Loucy (cell line): Measurements from ENCODE around the gene RHOB.

Source experiments
- H2AFZ ChIP-seq: fragments of 200-600 bp; sonication (generic); 2 replicates; pipeline ENCODE4 v1.6.0; 2016; ENCODE audit warnings: antibody characterized with exemption, mild to moderate bottlenecking, low read length, moderate library complexity
- H3F3A ChIP-seq: fragments of 200-600 bp; 2 replicates; pipeline ENCODE4 v1.6.0; 2016; ENCODE audit warnings: antibody characterized with exemption, low read depth, mild to moderate bottlenecking
- H3K27me3 ChIP-seq: fragments of 200-600 bp; sonication (generic); 2 replicates; pipeline ENCODE4 v1.6.1; 2014; ENCODE audit warnings: low read length, mild to moderate bottlenecking; ENCODE audit not compliant: insufficient read depth, poor library complexity, severe bottlenecking
- H3K36me3 ChIP-seq: fragments of 200-600 bp; sonication (generic); 2 replicates; pipeline ENCODE4 v1.6.1; 2016; ENCODE audit warnings: low read length; ENCODE audit not compliant: insufficient read depth
- H3K4me1 ChIP-seq: fragments of 200-600 bp; sonication (generic); 2 replicates; pipeline ENCODE4 v1.5.1; 2014; ENCODE audit warnings: low read length, mild to moderate bottlenecking; ENCODE audit not compliant: insufficient read depth, poor library complexity, severe bottlenecking
- H3K4me2 ChIP-seq: fragments of 200-600 bp; sonication (generic); 2 replicates; pipeline ENCODE4 v1.6.0; 2014; ENCODE audit warnings: antibody characterized with exemption, low read length, low read depth, mild to moderate bottlenecking; ENCODE audit not compliant: poor library complexity, severe bottlenecking
- H3K4me3 ChIP-seq: fragments of 200-600 bp; sonication (generic); 2 replicates; pipeline ENCODE4 v1.5.1; 2014; ENCODE audit warnings: low read length, mild to moderate bottlenecking, mixed read lengths; ENCODE audit not compliant: poor library complexity, severe bottlenecking
- H3K79me2 ChIP-seq: fragments of 200-600 bp; sonication (generic); 2 replicates; pipeline ENCODE4 v1.6.1; 2014; ENCODE audit warnings: low read length; ENCODE audit not compliant: insufficient read depth
- H3K9ac ChIP-seq: fragments of 200-600 bp; sonication (generic); 2 replicates; pipeline ENCODE4 v1.6.0; 2014; ENCODE audit warnings: mild to moderate bottlenecking, low read depth, low read length, moderate library complexity; ENCODE audit not compliant: poor library complexity, severe bottlenecking
- H3K9me2 ChIP-seq: fragments of 200-600 bp; sonication (generic); replicated peaks from 2 replicates; pipeline ENCODE4 v1.6.1; 2016; ENCODE audit warnings: low read depth, low read length, mixed read lengths
- H3K9me3 ChIP-seq: fragments of 200-600 bp; sonication (generic); 2 replicates; pipeline ENCODE4 v1.6.1; 2014; ENCODE audit warnings: mild to moderate bottlenecking, antibody characterized with exemption, low read length, low read depth; ENCODE audit not compliant: insufficient read depth
- H4K20me1 ChIP-seq: fragments of 200-600 bp; sonication (generic); 2 replicates; pipeline ENCODE4 v1.6.0; 2014; ENCODE audit warnings: antibody characterized with exemption, low read length, mild to moderate bottlenecking; ENCODE audit not compliant: insufficient read depth, poor library complexity, severe bottlenecking
- CTCF ChIP-seq: fragments of 200-600 bp; sonication (generic); conservative IDR thresholded peaks from 2 replicates; pipeline ENCODE4 v1.5.1; 2014; ENCODE audit warnings: mild to moderate bottlenecking, antibody characterized with exemption, low read length
- EZH2phosphoT487 ChIP-seq: fragments of 200-600 bp; IDR thresholded peaks from 2 replicates; pipeline ENCODE4 v1.6.1; 2018; ENCODE audit warnings: antibody characterized with exemption, mild to moderate bottlenecking, moderate library complexity, borderline replicate concordance

Gene RHOB

GRCh38 chr2:20476950-20477349, 30.1 kb downstream of the RHOB start:
- no peaks in the 10 kb centered on the region for H3K4me1 ChIP-seq
- no peak overlapping the region for H2AFZ ChIP-seq
- H3K36me3 ChIP-seq, result no peaks in the 10 kb centered on the region
- 0 out of 2 replicates have a peak, but pooled peaks cover 4% of the 10 kb centered on the region for H3K9me3 ChIP-seq
- H3K9ac ChIP-seq, result no peak overlapping the region
- no peak overlapping the region for H3K4me3 ChIP-seq
- no peaks in the 10 kb centered on the region for H3K9me2 ChIP-seq
- H3K79me2 ChIP-seq, result no peaks in the 10 kb centered on the region
- H3F3A ChIP-seq, result no peaks in the 10 kb centered on the region
- TF ChIP-seq EZH2phosphoT487, result no peak
- TF ChIP-seq CTCF, result no peak
- no peaks in the 10 kb centered on the region for H4K20me1 ChIP-seq
- no peak overlapping the region for H3K4me2 ChIP-seq
- H3K27me3 ChIP-seq, result no peaks in the 10 kb centered on the region

- Histone ChIP-seq H3F3A (no peaks in the 10 kb centered on the region), H3K4me3 (no peak overlapping the region), H3K79me2 (no peaks in the 10 kb centered on the region), H3K9ac (no peak overlapping the region), H4K20me1 (no peaks in the 10 kb centered on the region), H3K36me3 (no peaks in the 10 kb centered on the region), H3K4me2 (no peak overlapping the region), H2AFZ (no peak overlapping the region), H3K9me2 (no peaks in the 10 kb centered on the region), H3K27me3 (no peaks in the 10 kb centered on the region), H3K9me3 (0 out of 2 replicates have a peak, but pooled peaks cover 4% of the 10 kb centered on the region), H3K4me1 (no peaks in the 10 kb centered on the region)
- no peak for TF ChIP-seq EZH2phosphoT487
- TF ChIP-seq CTCF, result no peak
Observed at GRCh38 chr2:20478961-20479360, 32.1 kb downstream of the RHOB start.

- TF ChIP-seq EZH2phosphoT487 (no peak), CTCF (no peak)
Observed at GRCh38 chr2:20479835-20480234, 33.0 kb downstream of the RHOB start.

More at GRCh38 chr2:20479835-20480234, 33.0 kb downstream of the RHOB start:
- no peaks in the 10 kb centered on the region for H3K9me2 ChIP-seq
- no peak overlapping the region for H3K4me2 ChIP-seq
- no peaks in the 10 kb centered on the region for H3F3A ChIP-seq
- no peaks in the 10 kb centered on the region for H3K27me3 ChIP-seq
- H4K20me1 ChIP-seq, result no peaks in the 10 kb centered on the region
- H3K9ac ChIP-seq, result no peak overlapping the region
- no peaks in the 10 kb centered on the region for H3K36me3 ChIP-seq
- no peak overlapping the region for H3K4me3 ChIP-seq
- no peaks in the 10 kb centered on the region for H3K79me2 ChIP-seq
- no peaks in the 10 kb centered on the region for H3K4me1 ChIP-seq
- H3K9me3 ChIP-seq, result 0 out of 2 replicates have a peak, but pooled peaks cover 4% of the 10 kb centered on the region
- H2AFZ ChIP-seq, result no peak overlapping the region
